HUES64 (cell line): ENCODE measurements around the gene SYNE3.

Source experiments
- H3K27ac ChIP-seq: 2 replicates; pipeline ENCODE4 v1.7.0; 2013; ENCODE audit warnings: low read depth, low read length, inconsistent platforms
- H3K27me3 ChIP-seq: 2 replicates; pipeline ENCODE4 v1.6.1; 2013; ENCODE audit warnings: mild to moderate bottlenecking, low read length; ENCODE audit not compliant: insufficient read depth
- H3K36me3 ChIP-seq: 2 replicates; pipeline ENCODE4 v1.6.1; 2013; ENCODE audit warnings: mild to moderate bottlenecking, low read length; ENCODE audit not compliant: insufficient read depth
- H3K4me1 ChIP-seq: 2 replicates; pipeline ENCODE4 v1.6.1; 2013; ENCODE audit warnings: mild to moderate bottlenecking, low read length, moderate library complexity; ENCODE audit not compliant: insufficient read depth
- H3K4me3 ChIP-seq: 2 replicates; pipeline ENCODE4 v1.5.1; 2013; ENCODE audit warnings: mild to moderate bottlenecking, low read length, moderate library complexity
- H3K9ac ChIP-seq: 2 replicates; pipeline ENCODE4 v1.6.1; 2013; ENCODE audit warnings: mild to moderate bottlenecking, low read depth, low read length
- H3K9me3 ChIP-seq: 2 replicates; pipeline ENCODE4 v1.6.1; 2013; ENCODE audit warnings: low read depth, low read length; ENCODE audit not compliant: insufficient read depth
- WGBS: fragments of 150-250, 120-280 bp; methylation state at CpG from one replicate; pipeline ENCODE4 v1.1.7; 2013; ENCODE audit warnings: missing lambda C conversion rate; 5-methylcytosine and 5-hydroxymethylcytosine counted together

Gene SYNE3

DNA sequence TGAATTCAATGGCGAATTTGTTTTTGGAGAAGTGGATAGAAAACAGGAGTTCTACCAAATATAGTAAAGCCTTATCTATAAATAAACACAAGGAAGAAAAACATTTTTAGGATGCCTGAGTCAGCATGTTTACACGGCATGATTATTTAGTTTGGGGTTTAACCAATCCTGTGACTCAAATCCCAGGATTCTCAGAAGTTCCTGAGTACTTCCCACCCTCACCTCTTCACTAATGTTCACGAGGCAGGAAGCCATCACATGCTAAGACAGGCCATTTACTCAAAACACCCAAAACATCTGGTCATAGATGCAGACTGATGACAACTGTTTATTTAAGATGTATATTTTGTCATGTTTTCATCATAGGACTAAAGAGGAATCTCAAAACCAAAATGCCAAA lies 15.0 kb upstream of the SYNE3 start:
- 91% methylated on average over 3 of the region's 3 CpGs for WGBS
- H3K9me3 ChIP-seq, result no peaks in the 10 kb centered on the region
- H3K27ac ChIP-seq, result no peak overlapping the region
- H3K27me3 ChIP-seq, result no peaks in the 10 kb centered on the region; the same call in 1 of the 2 replicates
- no peak overlapping the region for H3K4me3 ChIP-seq
- no peak overlapping the region for H3K9ac ChIP-seq
- H3K36me3 ChIP-seq, result peaks cover 35% of the 10 kb centered on the region
- H3K4me1 ChIP-seq, result peaks cover 19% of the 10 kb centered on the region

DNA sequence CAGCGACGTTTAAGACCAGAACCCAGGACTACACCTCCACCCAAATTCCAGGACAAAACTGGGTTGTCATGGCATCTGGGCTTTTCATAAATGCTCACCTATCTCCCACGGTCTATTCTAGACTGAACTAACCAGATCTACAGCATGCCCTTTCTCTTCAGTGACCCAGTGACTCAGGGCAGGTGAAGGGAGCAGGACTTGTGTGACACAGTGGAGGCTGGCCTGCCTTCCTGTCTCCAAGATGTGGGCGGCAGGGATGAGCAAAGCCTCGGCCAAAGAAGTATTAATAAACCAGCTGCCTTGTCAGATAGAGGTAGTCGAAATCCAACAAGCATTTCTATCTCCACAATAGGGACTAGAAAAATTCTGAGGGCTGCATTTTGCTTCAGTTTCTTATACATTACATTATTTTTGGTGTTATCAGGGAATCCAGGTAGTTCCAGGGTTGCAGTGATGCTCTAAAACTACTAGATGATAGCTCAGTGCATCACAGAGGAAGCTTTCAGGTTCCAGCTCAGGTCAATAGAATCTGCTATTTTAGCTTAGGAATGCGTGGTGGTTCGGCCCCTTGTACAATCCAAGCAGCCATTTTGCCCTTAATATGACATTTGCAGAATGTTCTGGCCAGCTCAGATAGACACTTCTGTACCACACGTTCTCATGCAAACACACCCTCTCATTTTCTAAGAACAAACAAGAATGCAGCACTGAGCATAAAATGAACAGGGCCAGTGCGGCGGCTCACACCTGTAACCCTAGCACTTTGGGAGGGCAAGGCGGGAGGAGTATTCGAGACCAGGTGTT lies 14.2 kb upstream of the SYNE3 start:
- peaks cover 12% of the 10 kb centered on the region for H3K4me1 ChIP-seq
- no peak overlapping the region for H3K4me3 ChIP-seq
- H3K27ac ChIP-seq, result no peak overlapping the region
- no peak overlapping the region for H3K9ac ChIP-seq
- H3K9me3 ChIP-seq, result no peaks in the 10 kb centered on the region
- H3K36me3 ChIP-seq, result peaks cover 35% of the 10 kb centered on the region
- no peaks in the 10 kb centered on the region; the same call in 1 of the 2 replicates for H3K27me3 ChIP-seq
- 90% methylated on average over 12 of the region's 13 CpGs for WGBS

DNA sequence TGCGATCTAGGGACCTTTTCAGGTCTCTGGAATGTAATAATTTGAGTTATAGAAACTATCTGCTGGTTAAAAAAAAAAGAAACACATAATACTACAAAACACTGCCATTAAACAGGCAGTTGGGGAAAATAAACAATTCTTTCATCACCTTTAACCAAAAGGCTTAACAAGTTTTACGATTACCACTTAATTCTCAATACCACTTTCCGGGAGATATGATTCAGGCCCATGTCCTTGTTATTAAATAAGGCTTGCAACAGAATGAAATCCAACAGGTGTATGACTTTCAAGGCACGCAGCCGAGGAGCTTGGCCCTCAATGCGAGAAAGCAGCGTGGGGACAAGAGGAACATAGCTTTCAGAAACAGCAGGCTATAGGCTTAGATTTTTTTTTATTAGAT lies 12.8 kb upstream of the SYNE3 start:
- Histone ChIP-seq H3K36me3 (peaks cover 35% of the 10 kb centered on the region), H3K27ac (no peak overlapping the region), H3K4me1 (peaks cover 12% of the 10 kb centered on the region), H3K9me3 (no peaks in the 10 kb centered on the region), H3K27me3 (no peaks in the 10 kb centered on the region), H3K4me3 (no peak overlapping the region), H3K9ac (no peak overlapping the region)
- WGBS, result 86% methylated on average over 6 of the region's 7 CpGs

DNA sequence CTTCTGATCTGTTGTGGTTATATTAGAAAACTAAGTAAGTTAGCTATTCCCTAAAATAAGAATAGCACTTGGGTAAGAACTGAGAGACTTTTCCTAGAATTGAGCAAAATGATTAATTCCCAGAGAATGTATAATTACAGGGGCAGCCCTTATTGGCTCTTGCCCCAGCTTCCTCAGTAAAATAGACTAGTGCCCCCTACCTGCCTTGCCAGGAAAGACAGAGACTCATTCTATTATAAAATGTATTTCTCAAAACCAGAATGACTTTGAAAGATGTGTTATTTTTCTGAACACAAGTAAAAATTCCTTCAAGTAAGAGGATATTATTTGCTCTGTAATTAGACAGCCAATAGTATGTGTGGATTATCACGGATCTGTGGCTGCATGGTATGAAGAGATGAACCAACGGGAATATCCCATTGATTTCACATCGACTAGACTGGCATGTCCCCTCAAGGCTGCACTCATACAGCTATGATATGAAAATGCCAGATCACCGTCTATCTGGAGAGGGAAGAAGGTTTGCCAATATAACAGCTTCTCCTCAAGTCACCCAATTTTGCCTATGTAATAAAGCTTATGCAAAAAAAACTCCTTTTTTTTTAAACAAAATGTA lies 11.0 kb upstream of the SYNE3 start:
- peaks cover 4% of the 10 kb centered on the region; the same call in 1 of the 2 replicates for H3K4me1 ChIP-seq
- no peak overlapping the region for H3K4me3 ChIP-seq
- WGBS, result 65% methylated on average over 4 of the region's 4 CpGs
- H3K27ac ChIP-seq, result no peak overlapping the region
- no peak overlapping the region for H3K9ac ChIP-seq
- no peaks in the 10 kb centered on the region for H3K9me3 ChIP-seq
- no peaks in the 10 kb centered on the region for H3K27me3 ChIP-seq
- H3K36me3 ChIP-seq, result peaks cover 26% of the 10 kb centered on the region

DNA sequence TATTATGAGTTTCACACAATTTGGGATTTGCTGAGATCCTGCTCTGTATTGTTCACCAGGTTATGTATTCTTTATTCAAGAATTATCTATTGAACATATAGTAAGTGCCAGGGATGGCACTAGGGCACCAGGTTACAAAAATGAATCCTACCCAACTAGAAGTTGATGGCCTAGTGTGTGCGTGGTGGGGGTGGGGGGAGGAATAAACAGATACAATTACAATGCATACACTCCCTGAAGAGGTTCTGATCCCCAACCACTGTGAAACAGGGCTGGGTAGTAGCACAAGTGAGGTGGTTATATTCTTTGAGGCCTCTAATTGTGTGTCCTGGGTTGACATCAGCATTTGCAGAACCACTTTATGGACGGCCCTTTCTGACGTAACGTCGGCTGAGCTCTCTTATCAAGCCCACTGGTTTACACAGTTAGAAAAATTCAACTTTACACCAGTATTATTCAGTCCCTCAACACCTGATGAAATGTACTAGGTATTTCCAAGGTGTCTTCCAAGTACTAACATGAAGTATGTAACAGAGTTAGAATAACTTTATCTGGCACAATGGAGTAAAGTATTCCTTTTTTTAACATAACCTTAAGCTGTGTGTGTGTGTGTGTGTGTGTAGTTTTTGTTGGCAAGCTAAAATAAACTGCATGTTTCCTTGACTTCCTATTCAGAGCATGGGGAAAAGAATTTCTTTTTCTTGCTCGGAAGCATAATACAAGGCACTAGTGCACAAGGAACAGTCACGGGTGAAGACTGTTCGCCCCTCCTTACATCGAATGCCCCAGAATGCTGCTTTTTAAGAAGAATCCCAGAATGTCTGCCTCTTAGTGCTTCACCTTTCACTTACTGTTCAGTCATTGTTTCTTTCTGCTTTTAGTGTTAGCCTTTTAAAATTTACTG lies 10.3 kb upstream of the SYNE3 start:
- WGBS, result 90% methylated on average over 8 of the region's 9 CpGs
- H3K27me3 ChIP-seq, result no peaks in the 10 kb centered on the region
- no peak overlapping the region for H3K27ac ChIP-seq
- H3K9ac ChIP-seq, result no peak overlapping the region
- H3K4me1 ChIP-seq, result no peaks in the 10 kb centered on the region
- H3K4me3 ChIP-seq, result no peak overlapping the region
- peaks cover 18% of the 10 kb centered on the region; the same call in 1 of the 2 replicates for H3K36me3 ChIP-seq
- H3K9me3 ChIP-seq, result no peaks in the 10 kb centered on the region

DNA sequence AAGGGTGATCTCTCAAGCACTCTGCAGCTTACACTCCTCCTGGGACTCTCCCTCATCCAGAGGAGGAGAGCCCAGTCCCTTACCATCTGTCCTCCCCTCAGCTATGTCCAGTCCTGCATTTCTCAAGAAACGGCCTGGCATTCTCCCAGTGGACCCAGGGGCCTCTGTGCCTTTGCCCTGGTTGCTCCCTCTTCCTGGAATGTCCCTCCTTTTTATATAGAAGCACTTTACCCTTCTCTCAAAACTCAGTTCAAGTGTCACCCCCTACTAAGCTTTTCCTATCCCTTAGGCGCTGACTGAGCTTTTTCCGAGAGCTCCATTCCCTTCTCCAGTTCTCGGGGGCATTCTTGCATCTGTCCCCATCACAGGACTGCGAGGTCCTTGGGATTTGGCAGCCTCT lies 9.5 kb upstream of the SYNE3 start:
- Histone ChIP-seq H3K9me3 (no peaks in the 10 kb centered on the region), H3K27ac (no peak overlapping the region), H3K9ac (no peak overlapping the region), H3K36me3 (peaks cover 11% of the 10 kb centered on the region; the same call in 1 of the 2 replicates), H3K4me3 (no peak overlapping the region), H3K27me3 (no peaks in the 10 kb centered on the region), H3K4me1 (no peaks in the 10 kb centered on the region)
- WGBS, result 76% methylated on average over 5 of the region's 5 CpGs

DNA sequence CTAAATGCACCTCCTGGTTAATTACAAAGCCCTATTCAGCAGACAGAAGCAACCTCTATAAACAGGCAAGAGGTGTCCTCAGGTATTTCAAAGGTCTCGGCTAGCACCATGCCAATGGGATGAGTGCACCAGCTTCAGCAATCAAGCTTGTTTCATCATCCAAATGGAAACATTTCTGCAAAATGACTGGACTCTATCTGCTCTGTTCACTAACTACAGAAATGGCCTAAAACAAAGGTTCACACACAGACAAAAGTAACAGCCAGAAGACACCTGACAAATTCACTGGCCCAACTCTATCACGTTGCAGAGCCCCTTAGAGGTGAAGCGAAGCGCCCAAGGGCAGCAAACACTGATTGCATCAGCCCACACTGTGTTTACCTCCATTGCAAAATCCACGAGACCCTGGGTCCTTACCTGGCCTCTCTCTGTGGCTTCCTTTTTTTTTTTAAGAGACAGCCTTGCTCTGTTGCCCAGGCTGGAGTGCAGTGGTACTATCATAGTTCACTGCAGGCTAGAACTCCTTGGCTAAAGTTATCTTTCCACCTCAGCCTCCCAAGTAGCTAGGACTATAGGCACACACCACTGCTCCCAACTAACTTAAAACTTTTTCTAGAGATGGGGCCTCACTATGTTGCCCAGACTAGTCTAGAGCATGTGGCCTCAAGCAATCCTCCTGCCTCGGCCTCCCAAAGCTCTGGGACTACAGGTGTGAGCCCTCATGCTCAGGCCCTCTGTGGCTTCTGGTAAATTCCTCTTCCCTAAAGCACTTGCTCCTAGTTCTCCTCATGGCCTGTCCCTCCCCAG lies 8.5 kb upstream of the SYNE3 start:
- H3K36me3 ChIP-seq, result peaks cover 2% of the 10 kb centered on the region; the same call in 1 of the 2 replicates
- H3K4me3 ChIP-seq, result no peak overlapping the region
- H3K9ac ChIP-seq, result no peak overlapping the region
- peaks cover 6% of the 10 kb centered on the region for H3K27me3 ChIP-seq
- WGBS, result 82% methylated on average over 6 of the region's 6 CpGs
- H3K4me1 ChIP-seq, result no peaks in the 10 kb centered on the region
- no peaks in the 10 kb centered on the region for H3K9me3 ChIP-seq
- no peak overlapping the region for H3K27ac ChIP-seq

DNA sequence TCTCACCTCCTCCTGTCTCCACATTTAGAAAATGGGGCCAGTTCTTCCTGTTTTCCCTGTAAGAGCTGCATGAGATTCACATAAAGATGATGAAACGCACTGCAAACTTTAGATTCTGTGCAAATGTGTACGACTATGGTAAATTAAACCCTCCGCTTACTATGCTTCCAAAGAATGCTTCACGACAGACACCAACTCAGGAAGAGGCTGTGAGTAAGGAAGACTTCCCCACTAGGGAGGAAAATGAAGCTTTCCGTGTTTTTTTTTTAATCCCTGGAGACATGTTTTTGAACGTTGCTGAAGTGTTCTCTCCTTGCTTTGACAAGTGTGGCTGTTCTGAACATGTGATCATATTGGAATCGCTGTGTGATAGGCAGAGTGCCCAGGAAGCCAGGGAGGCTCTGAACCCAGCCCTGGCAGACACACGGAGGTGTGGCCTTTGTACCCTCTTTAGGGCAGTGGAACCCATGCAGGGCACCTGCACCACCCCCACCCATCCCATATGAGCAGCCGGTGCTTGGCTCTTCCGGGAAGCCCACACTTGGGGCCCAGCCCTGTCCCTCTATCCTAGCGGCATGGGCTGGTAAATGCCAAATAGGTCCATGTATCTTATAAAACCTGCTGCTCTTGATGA lies 7.5 kb upstream of the SYNE3 start:
- WGBS, result 85% methylated on average over 11 of the region's 11 CpGs
- Histone ChIP-seq H3K36me3 (no peaks in the 10 kb centered on the region), H3K27ac (no peak overlapping the region), H3K9me3 (no peaks in the 10 kb centered on the region), H3K9ac (no peak overlapping the region), H3K4me1 (no peaks in the 10 kb centered on the region), H3K4me3 (no peak overlapping the region), H3K27me3 (peaks cover 14% of the 10 kb centered on the region)

DNA sequence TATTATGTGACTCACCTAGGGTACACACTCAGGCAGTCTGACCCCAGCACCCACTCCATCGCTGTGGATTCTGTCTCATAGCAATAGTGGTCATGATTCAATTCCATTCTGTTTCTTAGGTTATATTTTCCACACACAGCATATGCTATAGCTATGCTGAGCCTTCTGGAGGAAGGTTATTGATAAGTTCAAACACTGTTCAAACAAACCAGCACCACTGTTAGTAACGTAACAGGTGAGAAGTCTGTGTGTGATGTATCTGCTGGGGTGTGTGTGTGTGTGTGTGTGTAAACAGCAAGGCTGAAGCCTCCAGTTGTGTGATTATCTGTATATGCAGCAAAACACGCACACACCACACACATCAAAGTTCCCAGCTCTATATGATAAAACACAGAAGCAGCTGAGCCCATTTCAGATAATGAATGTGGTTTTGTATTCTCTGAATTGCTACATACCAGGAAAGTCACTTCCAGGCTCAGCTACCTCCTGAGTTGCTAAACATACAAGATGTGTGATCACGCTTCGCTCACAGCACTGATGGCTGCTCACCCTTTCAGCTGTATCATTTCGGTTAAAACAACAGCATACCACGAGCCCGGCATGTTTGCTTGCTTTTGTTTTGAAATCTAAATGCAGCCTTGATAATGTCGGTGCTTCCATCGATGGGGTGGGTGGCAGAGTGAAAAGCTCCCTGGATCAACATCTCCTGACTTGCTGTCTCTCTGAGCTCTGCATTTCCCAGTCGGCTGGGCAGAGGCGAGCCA lies 6.8 kb upstream of the SYNE3 start:
- Histone ChIP-seq H3K4me1 (no peaks in the 10 kb centered on the region), H3K36me3 (no peaks in the 10 kb centered on the region), H3K4me3 (no peak overlapping the region), H3K27me3 (peaks cover 21% of the 10 kb centered on the region), H3K9me3 (no peaks in the 10 kb centered on the region), H3K9ac (no peak overlapping the region), H3K27ac (no peak overlapping the region)
- WGBS, result 80% methylated on average over 11 of the region's 12 CpGs

DNA sequence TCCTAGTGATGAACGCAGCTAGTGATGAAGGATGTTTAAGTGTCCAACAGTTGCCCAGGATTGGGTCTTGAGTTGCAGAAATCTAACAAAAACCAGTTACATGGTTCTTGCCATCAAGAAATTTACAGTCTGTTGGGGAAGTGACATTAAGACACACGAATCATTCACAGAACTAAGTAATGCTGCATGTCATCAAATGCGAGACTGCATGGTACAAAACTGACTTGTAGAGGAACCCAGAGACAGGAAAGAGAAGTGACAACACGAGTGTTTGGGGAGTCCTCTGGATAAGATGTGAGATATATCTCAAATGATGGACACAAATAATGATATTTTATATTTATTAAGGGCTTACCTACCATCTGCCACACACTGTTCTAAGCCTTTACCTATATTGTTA lies 6.1 kb upstream of the SYNE3 start:
- Histone ChIP-seq H3K27ac (no peak overlapping the region), H3K4me3 (no peak overlapping the region), H3K27me3 (peaks cover 28% of the 10 kb centered on the region), H3K9me3 (no peaks in the 10 kb centered on the region), H3K36me3 (no peaks in the 10 kb centered on the region), H3K9ac (no peak overlapping the region), H3K4me1 (no peaks in the 10 kb centered on the region)
- 93% methylated on average over 4 of the region's 4 CpGs for WGBS
